ENCODE results near the gene VCL. TPM values are rescaled to one million over a fixed set of nuclear protein-coding genes. Genes with fewer than 3 reads are reported as not detected.

VCL gene
- total RNA-seq, 2 donors from 2014 or later, result 109 to 214 TPM

DNA sequence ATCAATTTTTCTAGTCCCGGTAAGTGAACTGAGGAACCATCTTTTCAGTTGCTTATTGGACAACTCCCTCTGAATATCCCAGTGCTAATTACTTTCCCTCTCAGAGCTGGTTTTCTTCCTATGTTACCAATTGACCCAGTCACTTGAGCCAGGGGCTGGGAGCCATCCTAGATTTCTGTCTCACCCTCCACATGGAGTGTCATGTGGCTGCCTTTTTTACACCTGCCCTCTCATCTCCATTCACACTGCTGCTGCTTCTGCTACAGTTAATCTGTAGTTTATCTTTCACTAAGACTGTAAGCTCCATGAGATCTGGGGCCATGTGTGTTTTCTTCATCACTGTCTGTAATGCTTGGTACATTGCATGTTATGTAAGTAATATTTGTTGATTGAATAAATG, 35.8 kb downstream of the VCL start:
- Histone ChIP-seq H3K27ac (ENCODE audit: low read depth, low read length) (no peak overlapping the region), H3K36me3 (ENCODE audit: control insufficient read depth, insufficient read depth, low read length) (peaks cover 82% of the 10 kb centered on the region), H3K9me3 (ENCODE audit: control insufficient read depth, low read length) (no peaks in the 10 kb centered on the region), H3K27me3 (ENCODE audit: control insufficient read depth, insufficient read depth, low read length, poor library complexity, severe bottlenecking) (no peaks in the 10 kb centered on the region), H3K9ac (ENCODE audit: extremely low read depth, low read length, poor library complexity, severe bottlenecking) (no peak overlapping the region), H3K4me1 (ENCODE audit: control insufficient read depth, insufficient read depth, low read length) (peaks cover 6% of the 10 kb centered on the region), H3K4me3 (ENCODE audit: low read length) (no peak overlapping the region)
- TF ChIP-seq, protein P1, sequence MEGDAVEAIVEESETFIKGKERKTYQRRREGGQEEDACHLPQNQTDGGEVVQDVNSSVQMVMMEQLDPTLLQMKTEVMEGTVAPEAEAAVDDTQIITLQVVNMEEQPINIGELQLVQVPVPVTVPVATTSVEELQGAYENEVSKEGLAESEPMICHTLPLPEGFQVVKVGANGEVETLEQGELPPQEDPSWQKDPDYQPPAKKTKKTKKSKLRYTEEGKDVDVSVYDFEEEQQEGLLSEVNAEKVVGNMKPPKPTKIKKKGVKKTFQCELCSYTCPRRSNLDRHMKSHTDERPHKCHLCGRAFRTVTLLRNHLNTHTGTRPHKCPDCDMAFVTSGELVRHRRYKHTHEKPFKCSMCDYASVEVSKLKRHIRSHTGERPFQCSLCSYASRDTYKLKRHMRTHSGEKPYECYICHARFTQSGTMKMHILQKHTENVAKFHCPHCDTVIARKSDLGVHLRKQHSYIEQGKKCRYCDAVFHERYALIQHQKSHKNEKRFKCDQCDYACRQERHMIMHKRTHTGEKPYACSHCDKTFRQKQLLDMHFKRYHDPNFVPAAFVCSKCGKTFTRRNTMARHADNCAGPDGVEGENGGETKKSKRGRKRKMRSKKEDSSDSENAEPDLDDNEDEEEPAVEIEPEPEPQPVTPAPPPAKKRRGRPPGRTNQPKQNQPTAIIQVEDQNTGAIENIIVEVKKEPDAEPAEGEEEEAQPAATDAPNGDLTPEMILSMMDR (conservative IDR thresholded peaks at IDR 0.05), result no peak
- peaks cover 30% of the 10 kb centered on the region for H3K36me3 Mint-ChIP-seq (ENCODE audit: low read depth)
- H3K4me3 Mint-ChIP-seq, result no peak overlapping the region
- 94 to 98% methylated on average over 1 of the region's 1 CpG for WGBS, 2 experiments (ENCODE audit: insufficient coverage in 1 of 2, insufficient read length in 1 of 2)
- no peaks in the 10 kb centered on the region for H3K9me3 Mint-ChIP-seq
- no peak for DNase-seq
- H3K27ac Mint-ChIP-seq, result no peak overlapping the region
- H3K27me3 Mint-ChIP-seq (ENCODE audit: insufficient read depth), result peaks cover 3% of the 10 kb centered on the region
- H3K4me1 Mint-ChIP-seq, result peaks cover 34% of the 10 kb centered on the region

DNA sequence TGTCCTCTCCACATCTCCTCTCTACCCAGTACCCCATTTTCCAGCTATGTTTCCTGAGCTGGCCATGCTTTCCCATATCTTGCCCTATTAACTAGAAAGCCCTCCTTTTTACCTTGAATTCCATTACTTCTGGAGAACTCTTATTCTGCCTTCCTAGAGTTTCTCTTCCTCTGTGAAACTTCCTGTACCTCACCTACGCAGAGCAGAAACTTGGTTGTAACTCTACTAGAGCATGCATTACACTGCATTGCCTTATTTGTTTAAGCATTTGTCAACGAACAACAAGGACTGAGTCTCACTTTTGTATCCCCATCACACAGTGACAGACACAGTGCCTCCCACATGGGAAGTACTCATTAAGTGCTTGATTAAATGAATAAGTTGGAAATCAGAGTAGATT, 36.4 kb downstream of the VCL start:
- DNase-seq, result no peak
- Histone ChIP-seq H3K9ac (ENCODE audit: extremely low read depth, low read length, poor library complexity, severe bottlenecking) (no peak overlapping the region), H3K4me3 (ENCODE audit: low read length) (no peak overlapping the region), H3K27ac (ENCODE audit: low read depth, low read length) (no peak overlapping the region), H3K27me3 (ENCODE audit: control insufficient read depth, insufficient read depth, low read length, poor library complexity, severe bottlenecking) (no peaks in the 10 kb centered on the region), H3K9me3 (ENCODE audit: control insufficient read depth, low read length) (no peaks in the 10 kb centered on the region), H3K4me1 (ENCODE audit: control insufficient read depth, insufficient read depth, low read length) (peaks cover 6% of the 10 kb centered on the region), H3K36me3 (ENCODE audit: control insufficient read depth, insufficient read depth, low read length) (peaks cover 80% of the 10 kb centered on the region)
- no peak overlapping the region for H3K27ac Mint-ChIP-seq
- H3K4me3 Mint-ChIP-seq, result no peak overlapping the region
- H3K36me3 Mint-ChIP-seq (ENCODE audit: low read depth), result peaks cover 29% of the 10 kb centered on the region
- TF ChIP-seq, protein P1 (conservative IDR thresholded peaks at IDR 0.05), result no peak
- H3K9me3 Mint-ChIP-seq, result no peaks in the 10 kb centered on the region
- 91 to 100% methylated on average over 1 to 2 of the region's 2 CpGs for WGBS, 2 experiments (ENCODE audit: insufficient coverage in 1 of 2, insufficient read length in 1 of 2)
- H3K27me3 Mint-ChIP-seq (ENCODE audit: insufficient read depth), result peaks cover under 1% of the 10 kb centered on the region
- peaks cover 33% of the 10 kb centered on the region for H3K4me1 Mint-ChIP-seq

DNA sequence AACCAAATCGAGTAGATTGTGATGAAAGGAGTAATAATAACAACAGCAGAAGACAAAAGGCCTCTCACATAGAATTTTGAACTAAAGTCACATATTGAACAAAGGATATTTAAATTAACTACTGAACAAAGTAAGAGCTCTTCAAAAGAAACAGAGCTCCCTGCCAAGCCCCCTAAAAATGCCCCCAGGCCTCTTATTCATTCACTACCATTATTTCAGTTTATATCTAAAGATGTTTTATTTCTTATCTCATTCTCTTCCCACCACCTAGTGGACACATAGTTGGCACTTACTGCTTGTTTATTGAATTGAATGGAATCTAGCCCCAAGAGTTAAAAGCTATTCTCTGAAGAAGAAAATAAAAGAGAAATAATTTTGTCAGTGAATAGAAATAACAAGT, 37.4 kb downstream of the VCL start:
- no peak for DNase-seq
- no peak overlapping the region for H3K4me3 ChIP-seq (ENCODE audit: low read length)
- Mint-ChIP-seq H3K27ac (no peak overlapping the region), H3K4me1 (peaks cover 27% of the 10 kb centered on the region), H3K4me3 (no peak overlapping the region), H3K27me3 (ENCODE audit: insufficient read depth) (no peaks in the 10 kb centered on the region), H3K9me3 (no peaks in the 10 kb centered on the region), H3K36me3 (ENCODE audit: low read depth) (peaks cover 29% of the 10 kb centered on the region)
- no peaks in the 10 kb centered on the region for H3K27me3 ChIP-seq (ENCODE audit: control insufficient read depth, insufficient read depth, low read length, poor library complexity, severe bottlenecking)
- peaks cover 77% of the 10 kb centered on the region for H3K36me3 ChIP-seq (ENCODE audit: control insufficient read depth, insufficient read depth, low read length)
- no peaks in the 10 kb centered on the region for H3K9me3 ChIP-seq (ENCODE audit: control insufficient read depth, low read length)
- no peak overlapping the region for H3K9ac ChIP-seq (ENCODE audit: extremely low read depth, low read length, poor library complexity, severe bottlenecking)
- peak overlapping the region; percentile 59 for H3K27ac ChIP-seq (ENCODE audit: low read depth, low read length)
- TF ChIP-seq, protein P1 (conservative IDR thresholded peaks at IDR 0.05), result peak; percentile 56
- H3K4me1 ChIP-seq (ENCODE audit: control insufficient read depth, insufficient read depth, low read length), result peaks cover 2% of the 10 kb centered on the region
- WGBS, 2 experiments (ENCODE audit: insufficient coverage in 1 of 2, insufficient read length in 1 of 2), result no CpG with 5 or more reads among the region's 1 CpG
